GM18502 (cell line): ENCODE results near the gene SLC25A19.
"Not testable (repeated sequence)": the region's sequence is repeated elsewhere in the genome, so short reads cannot be mapped to it uniquely, and the experiment has no call there.

ENCODE experiments used
- ATAC-seq: cut with Tn5 transposase; IDR thresholded peaks from one replicate; pipeline ENCODE4 v1.9.1; 2021; ENCODE audit warnings: mild to moderate bottlenecking; ENCODE audit not compliant: unreplicated experiment, poor library complexity

SLC25A19 gene

DNA sequence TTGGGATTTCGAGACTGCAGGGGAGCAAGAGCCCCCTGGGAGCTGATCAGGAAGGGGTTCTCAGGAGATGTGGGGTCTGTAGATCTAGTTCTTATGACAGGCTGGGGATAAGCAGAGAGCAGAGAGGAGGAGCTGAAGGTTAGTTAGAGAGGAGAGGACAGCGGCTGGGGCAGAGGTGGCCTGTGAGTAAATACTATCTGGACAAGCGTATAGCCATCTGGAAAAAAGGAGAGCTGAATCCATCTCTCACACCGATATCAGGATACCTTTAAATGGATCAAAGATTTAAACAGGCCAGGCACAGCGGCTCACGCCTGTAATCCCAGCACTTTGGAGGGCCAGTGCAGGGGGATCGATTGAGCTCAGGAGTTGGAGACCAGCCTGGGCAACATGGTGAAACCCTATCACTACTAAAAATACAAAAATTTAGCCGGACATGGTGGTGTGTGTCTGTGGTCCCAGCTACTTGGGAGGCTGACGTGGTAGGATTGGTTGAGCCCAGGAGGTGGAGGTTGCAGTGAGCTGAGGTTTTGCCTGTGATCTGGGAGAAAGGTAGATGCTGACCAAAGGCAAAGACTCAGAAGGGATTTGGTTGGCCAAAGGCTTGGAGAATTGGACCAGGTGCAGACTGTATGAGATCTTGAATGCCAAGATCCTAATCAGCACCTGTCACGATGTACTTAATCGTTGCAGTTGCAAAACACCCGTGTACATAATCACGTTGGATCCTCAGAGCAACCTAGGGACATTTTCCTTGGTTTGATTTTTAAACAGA is 18.9 kb upstream of the SLC25A19 start:
- ATAC-seq, result no peak

DNA sequence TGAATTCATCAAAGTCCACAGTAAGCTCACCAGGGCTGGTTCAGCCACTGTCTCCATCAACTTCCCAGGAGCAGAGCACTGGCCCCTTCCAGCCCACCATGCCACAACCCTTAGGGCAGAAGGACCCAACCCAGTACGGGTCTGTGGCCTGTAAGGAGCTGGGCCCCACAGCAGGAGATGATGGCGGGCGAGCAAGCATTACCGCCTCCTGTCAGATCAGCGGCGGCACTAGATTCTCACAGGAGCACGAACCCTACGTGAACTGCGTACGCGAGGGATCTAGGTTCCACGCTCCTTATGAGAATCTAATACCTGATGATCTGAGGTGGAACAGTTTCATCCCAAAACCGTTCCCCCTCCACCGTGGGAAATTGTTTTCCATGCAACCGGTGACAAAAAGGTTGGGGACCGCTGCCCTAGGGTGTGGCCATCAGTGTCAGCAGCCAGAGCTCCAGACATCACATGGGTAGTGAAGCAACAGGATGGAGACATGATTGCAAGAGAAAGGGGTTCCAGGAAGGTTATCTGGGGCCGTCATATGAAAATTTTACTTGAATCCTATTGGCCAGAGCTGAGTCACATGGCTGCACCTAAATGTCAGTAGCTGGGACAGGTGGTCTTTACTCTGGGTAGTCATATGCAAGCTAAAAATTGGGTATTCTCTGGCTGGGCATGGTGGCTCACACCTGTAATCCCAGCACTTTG is 12.4 kb upstream of the SLC25A19 start:
- no peak for ATAC-seq

DNA sequence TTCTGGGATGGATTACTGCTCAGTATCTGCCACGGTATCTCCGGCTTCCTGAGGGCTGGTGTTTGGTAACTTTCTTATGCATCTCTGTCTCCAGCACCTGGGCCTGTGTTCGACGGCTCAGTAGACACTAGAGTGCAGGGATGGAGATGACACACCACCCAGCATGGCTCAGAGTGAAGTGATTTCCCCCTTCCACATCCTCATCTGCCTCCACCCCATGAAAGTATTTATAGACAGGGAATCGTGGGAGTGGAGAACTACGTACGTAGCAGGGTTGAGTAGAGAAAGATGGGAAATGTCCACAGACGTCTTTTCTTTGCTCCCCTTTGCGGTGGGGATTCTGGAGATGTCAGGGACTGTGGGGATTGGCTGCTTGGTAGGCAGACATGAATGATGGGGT is 11.8 kb upstream of the SLC25A19 start:
- ATAC-seq, result no peak

DNA sequence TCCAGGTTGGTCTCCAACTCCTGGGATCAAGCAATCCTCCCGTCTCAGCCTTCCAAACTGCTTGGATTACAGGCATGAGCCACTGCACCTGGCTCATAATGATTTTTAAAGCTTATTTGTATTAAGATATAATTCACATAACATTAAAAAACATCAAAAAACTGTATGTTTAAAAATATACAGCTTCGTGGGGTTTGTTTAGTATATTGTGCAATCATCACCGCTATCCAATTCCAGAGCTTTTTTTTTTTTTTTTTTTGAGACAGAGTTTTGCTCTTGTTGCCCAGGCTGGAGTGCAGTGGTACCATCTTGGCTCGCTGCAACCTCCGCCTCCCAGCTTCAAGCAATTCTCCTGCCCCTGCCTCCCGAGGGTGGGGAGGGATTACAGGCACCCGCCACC is 11.0 kb upstream of the SLC25A19 start:
- ATAC-seq, result no peak

DNA sequence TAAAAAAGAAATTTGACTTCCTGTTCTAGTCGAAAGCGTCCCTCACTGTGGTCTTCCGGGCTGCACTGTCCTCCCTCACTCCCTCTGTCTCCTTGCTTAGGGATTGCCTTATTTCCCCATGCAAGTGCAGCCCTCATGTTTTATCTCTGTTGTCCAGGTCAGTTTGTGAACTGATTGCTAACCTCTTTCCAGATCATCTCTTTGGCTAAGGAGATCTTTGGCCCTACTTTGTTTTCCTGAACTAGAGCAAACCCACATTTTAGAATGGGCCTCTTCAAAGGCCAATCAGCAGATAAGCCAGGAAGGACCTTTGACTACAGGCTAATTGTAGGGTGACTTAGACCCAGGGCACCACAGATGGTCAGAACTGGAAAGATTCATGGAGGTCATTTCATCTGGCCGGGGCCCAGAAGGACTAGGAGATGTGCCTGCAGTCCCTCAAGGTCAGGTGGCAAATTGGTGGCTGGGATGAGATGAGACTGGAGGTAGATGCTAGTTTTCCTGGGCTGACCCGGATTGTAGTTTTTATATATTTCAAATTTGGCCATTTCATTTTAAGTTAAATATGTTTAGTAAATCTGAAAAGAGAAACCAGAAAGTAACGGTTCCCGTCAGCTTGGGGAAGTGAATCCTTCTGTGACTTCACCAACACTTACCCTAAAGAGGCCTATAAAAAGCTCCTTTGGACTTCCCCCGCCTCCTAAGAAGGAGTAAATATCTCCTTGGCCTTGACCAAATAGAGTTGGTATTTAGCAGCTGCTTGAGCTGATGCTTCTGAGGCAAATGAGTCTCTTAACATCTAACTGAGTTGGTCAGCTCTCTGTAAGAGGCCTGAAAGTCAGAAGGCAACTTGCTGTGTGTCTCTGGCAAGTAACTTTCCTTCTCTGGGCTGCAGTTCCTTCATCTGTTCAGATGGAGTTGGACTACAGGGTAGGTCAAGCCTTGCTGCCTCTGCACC is 6.2 kb upstream of the SLC25A19 start:
- ATAC-seq, result peak; percentile 63

DNA sequence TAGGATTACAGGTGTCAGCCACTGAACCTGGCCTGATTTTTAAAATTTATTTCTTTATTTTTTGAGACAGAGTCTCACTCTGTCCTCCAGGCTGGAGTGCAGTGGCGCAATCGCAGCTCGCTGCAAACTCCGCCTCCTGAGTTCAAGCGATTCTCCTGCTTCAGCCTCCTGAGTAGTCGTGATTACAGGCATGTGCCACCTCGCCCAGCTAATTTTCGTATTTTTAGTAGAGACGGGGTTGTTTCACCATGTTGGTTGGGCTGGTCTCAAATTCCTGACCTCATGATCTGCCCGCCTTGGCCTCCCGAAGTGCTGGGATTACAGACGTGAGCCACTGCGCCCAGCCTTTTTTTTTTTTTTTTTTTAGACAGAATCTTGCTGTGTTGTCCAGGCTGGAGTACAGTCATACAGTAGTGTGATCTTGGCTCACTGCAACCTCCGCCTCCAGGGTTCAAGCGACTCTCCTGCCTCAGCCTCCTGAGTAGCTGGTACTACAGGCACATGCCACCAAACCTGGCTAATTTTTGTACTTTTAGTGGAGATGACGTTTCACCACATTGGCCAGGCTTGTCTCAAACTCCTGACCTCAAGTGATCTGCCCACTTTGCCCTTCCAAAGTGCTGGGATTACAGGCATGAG is 3.7 kb upstream of the SLC25A19 start:
- ATAC-seq, result not testable (repeated sequence)

DNA sequence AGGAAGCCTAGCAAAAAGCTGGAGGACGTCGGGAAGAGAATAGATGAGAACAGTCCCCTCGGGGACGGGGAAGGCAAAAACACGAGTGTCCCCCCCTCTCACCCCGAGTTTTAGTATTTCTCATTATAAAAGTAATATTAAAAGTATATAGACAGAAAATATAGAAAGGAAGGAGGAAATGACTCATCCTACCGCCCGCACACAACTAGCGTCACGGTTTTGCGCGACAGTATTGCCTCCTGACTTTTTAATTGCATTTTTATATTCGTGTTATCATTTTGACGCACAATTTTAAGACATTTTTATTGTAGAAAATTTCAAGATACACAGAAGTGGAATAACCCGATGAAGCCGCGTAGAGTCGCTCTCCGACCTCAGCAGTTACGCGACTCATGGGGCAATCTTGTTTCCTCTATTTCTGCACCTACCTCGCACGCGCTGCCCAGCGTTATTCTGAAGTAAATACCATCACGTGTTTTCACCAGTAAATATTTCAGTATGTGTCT is 652 bp upstream of the SLC25A19 start:
- ATAC-seq, result peak; percentile 23

DNA sequence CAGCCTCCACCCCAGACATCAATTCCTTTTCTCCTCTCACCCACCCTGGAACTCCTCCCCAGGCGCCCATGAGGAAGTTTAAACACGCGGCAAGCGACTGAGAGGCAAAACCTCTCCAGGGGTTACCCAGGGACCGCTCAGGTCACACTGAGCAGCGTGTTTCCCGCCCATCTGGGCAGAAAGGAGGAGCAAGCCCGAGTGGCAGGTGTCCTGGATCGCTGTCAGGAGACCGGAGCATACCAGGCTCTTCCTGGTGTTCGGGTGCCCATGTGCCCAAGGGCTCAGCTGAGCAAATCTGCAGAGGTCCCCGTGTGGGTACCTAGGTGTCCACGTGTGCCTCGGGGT is 491 bp downstream of the SLC25A19 start:
- ATAC-seq, result peak; percentile 18

DNA sequence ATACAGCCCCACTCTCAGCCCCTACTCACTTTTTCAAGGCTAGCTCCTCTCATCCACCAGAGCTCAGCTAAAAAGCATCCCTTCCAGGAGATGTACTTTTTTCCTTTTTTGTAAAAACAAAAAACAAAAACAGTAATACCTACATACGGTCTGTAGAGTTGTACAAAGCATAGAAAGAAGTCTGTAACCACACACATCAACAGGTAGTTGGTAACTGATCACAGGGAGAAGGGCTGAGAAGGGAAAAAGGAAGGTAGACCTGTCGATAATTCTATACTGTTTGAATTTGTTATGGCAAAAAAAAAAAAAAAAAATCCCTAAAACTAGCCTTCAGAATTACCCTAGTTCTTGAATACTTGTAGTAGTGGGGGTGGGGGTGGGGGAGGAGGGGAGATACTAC is 874 bp downstream of the SLC25A19 start:
- no peak for ATAC-seq

DNA sequence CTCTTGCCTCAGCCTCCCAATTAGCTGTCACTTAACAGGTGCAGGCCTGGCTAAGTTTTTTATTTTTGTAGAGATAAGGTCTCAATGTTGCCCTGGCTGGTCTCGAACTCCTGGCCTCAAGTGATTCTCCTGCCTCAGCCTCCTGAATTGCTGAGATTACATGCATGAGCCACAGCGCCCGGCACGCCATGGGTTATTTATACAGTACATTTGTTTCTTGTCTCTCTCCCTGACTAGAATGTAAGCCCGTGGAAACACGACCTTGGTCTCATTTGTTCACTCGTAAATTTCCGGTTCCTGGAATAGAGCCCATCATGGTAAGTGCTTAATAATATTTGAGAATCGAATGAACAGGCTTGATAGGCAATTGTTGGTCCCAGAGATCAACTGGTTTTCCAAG is 2.0 kb downstream of the SLC25A19 start:
- ATAC-seq, result no peak

DNA sequence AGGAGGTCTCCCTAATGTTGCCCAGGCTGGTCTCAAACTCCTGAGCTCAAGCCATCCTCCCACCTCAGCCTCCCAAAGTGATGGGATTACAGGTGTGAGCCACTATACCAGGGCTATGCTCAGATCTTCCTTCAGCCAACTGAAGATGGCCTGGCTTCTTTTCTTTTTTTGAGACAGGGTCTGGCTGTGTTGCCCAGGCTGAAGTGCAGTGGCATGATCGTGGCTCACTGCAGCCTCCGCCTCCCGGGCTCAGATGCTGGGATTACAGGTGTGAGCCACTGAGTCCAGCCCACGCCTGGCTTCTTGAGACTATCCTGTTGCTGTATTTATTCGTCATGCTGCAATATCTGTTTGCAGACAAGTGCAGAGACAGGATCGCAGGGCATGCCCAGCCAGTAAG is 4.1 kb downstream of the SLC25A19 start:
- ATAC-seq, result no peak

DNA sequence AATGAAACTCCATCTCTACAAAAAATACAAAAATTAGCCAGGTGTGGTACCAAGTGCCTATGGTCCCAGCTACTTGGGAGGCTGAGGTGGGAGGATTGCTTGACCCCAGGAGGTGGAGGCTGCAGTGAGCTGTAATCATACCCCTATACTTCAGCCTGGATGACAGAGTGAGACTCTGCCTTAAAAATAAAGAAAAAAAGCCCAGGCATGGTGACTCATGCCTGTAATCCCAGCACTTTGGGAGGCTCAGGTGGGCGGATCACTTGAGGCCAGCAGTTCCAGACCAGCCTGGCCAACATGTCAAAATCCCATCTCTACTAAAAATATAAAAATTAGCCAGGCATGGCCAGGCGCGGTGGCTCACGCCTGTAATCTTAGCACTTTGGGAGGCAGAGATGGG is 9.0 kb downstream of the SLC25A19 start:
- not testable (repeated sequence) for ATAC-seq

DNA sequence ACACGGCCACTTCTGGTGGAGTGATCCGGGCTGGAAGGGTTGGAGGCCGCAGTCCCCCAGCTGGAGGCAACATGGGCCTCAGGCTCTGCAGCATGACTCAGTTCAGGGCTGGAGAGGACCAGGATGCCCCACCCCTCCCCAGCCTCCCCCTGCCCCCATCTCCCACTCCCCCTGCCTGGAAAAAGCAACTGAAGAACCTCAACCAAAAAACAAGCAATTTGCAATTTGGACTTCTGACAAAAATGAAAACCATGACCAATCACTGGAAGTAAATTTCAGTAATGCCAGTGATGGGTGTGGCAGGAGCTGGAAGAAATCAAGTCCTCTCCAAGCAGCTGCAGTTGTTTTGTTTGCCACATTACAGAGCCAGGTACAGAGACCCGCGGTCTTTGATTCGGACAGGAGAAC is 11.6 kb downstream of the SLC25A19 start:
- ATAC-seq, result no peak

DNA sequence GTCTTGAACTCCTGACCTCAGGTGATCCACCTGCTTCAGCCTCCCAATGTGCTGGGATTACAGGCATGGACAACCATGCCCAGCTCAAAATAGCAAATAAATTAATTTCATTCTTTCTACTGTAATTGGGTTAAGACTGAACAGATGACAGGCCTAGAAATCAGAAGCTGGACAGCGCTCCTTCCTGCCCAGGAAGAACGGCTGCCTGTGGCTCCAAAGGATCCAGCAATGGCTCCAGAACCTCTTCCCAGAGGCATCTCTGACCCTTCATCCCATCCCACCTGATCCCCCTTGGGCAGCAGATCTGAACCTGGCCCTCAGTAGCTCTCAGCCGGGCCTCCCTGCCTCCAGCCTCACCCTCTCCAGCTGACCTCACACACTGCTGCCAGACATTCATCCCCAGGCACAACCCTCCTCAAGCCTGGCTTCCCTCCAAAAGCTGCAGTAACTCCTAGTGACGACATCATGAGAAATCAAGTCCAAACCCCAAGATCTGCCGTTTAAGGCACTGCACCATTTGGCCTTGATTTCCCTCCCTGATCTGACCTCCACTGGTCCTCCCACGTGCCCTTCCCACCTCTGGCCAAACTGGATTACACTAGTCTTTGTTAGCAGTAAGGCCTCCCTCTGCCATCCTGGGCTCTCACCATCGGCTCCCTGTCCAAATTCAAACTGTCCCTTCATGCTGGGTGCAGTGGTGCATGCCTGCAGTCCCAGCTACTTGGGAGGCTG is 15.1 kb downstream of the SLC25A19 start:
- no peak for ATAC-seq

DNA sequence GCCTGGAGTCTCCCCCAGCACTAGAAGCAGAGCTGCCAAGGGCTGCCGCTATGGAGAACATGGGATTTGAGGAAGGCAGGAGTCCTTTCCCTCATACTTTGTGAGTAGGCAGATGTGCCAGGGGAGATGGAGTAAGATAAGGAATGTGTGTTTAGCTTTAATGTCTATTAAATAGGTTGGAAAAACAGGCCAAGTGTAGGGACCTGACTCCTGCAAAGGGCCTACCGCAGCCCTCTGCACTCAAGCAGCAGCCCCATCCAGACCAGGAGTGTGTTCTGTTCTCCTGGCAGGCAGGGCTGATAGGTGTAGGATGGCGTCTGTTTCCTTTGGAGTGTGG is 16.4 kb downstream of the SLC25A19 start:
- no peak for ATAC-seq

DNA sequence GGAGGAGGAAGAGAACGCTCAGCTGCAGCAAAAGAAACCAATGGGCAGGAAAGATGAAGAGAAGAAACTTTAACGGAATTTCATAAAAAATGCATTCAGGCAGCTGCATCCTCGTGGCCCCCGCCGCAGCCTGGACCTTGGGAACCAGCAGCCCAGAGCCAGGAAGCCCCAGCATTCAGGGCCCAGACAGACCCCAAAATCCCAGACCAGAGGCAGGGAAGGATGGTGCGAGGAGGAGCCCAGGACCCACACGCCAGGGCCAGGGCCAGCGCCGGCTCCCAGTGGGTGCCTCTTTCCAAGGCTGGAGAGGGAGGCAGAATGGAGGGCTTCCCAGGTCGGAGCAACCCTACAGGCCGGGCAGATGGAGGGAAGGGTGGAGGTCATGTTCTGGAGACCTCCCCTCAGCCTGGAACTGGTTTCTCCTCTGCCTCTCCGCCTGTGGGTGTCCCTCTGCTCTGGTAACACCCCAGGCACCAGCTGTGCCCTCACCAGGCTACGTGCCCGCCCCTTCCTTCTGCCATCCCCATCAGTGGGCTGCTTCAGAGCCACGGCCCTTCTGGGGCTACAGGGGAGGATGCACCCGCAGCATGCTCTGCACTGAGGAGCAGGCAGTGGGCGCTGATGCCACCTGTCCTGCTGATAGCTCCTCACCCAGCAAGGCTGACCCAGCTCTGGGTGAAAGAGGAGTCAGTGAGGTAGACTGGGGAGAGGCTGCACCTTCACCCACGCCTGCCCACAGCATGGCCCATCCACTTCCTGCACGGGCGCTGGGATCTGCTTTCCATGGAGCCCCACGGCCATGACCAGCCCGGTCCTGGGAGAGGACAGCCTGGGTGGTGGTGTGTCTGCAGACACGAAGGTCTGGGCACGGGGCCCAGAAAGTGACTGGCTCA is 17.0 kb downstream of the SLC25A19 start:
- ATAC-seq, result no peak

DNA sequence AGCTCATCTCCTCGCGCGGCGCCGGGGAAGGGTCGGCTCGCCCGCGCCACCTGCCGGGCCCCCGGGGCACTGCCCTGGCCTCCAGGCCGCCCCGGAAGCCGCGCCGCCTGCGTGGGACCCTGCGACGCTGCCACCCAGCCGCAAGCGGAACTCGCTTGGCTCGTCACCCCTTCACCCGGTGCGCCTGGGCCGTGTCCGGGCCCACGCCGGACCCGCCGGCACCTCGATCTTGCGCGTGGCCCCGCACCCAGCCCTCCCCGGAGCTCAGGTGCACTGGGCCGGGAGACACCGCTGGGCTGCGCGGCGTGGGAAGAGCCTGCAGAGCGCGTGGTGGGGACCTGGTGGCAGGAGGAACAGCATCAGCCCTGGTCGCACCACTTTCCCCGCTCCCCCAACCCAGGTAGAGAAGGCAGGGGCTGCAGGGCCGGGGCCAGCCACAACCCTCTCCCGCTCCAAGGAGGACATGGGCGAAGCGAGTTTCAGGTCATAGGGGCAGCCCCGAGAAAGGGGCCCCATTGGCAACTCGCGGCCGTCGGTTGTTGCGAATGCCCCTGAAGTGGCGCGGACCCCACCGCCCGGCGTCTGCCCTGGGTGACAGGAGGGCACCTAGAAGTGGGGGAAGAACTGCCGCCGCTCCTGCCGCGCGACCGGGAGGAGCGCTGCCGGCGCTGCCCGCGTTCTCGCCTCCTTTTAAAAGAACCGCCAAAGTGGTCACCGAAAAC is 17.8 kb downstream of the SLC25A19 start:
- peak; percentile 67 for ATAC-seq

DNA sequence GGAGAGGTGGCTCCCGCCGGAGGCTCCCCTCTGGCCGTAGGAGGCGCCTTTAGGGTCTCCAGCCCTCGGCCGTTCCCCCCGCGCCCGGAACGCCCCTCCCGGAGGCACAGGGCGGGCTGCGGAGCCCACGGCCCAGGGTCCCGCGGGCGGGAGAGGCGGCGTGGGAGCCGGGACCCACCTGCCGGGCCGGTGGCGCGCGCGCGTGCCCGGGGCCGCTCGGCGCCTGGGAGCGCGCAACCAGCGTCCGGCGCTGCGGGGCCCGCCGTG is 18.3 kb downstream of the SLC25A19 start, which contains the start of gene MIF4GD:
Gene MIF4GD (minus strand): TSS at position 266 of the 267 bp plus-strand sequence. CDS start 1,036 bp downstream, outside the sequence.
- peak; percentile 27 for ATAC-seq
